Measurements from ENCODE around the gene SUMO3.

DNA sequence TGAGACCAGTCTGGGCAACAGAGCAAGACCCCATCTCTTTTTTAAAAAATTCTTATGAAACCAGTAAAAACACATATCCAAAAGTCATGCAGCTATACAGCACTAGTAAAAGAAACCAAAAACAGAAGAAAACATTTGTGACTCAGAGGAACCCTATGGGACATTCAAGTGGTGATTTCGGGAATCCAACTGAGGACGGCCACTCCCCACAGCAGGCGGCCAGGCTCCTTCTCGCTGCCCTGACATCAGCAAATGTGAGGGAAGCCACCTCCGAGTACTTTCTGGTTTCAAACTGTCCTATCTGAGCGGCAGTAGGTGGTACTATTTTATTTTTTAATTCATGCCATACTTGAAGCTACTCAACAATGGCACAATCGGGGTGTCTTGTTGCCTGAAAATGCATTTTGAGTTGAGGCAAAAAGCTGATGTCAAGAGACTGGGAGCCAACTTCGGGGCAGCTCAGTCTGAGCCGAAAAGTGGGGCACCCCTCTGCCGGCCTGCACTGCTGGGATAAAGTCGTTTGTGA is 3.3 kb downstream of the SUMO3 start:
- TF ChIP-seq CTCF (IDR thresholded peaks at IDR 0.05; ENCODE audit: control extremely low read depth in 1 of 3, insufficient read depth in 1 of 3, low read depth in 1 of 3, low read length in 3 of 3) = no peak
- no peak for TF ChIP-seq SIN3A (conservative IDR thresholded peaks at IDR 0.05 in 1 of 2, IDR thresholded peaks at IDR 0.05 in 1 of 2; ENCODE audit: low read depth in 1 of 2, low read length in 2 of 2)
- no peak for TF ChIP-seq POLR2A (IDR thresholded peaks at IDR 0.05; ENCODE audit: control extremely low read depth in 1 of 2, low read depth in 2 of 2, low read length in 2 of 2)
- TF ChIP-seq TAF1 (IDR thresholded peaks at IDR 0.05; ENCODE audit: low read depth, low read length) = no peak
- no peak for TF ChIP-seq SP2 (IDR thresholded peaks at IDR 0.05; ENCODE audit: low read length)
- no peak for TF ChIP-seq TCF12 (IDR thresholded peaks at IDR 0.05; ENCODE audit: low read depth, low read length)
- no peak for TF ChIP-seq CHD2 (IDR thresholded peaks at IDR 0.05; ENCODE audit: low read length)
- TF ChIP-seq ZNF274 (IDR thresholded peaks at IDR 0.05; ENCODE audit: borderline replicate concordance, extremely low read depth, low read length) = no peak
- TF ChIP-seq CEBPB (IDR thresholded peaks at IDR 0.05; ENCODE audit: low read depth, low read length) = no peak
- TF ChIP-seq CREB1 (IDR thresholded peaks at IDR 0.05) = no peak
- no peak for TF ChIP-seq EP300 (IDR thresholded peaks at IDR 0.05; ENCODE audit: borderline replicate concordance in 1 of 2, low read depth in 2 of 2, low read length in 2 of 2)
- TF ChIP-seq JUN (IDR thresholded peaks at IDR 0.05; ENCODE audit: low read depth, low read length) = no peak
